NCI-H2171 treated with DMSO at 0.1 percent for 48 hours (cell line): ENCODE data around the gene PNRC2.
"Not testable (repeated sequence)": the region's sequence is repeated elsewhere in the genome, so short reads cannot be mapped to it uniquely, and the experiment has no call there.

Source experiments
- DNase-seq: peaks from one replicate; lab custom pipeline; 2025; lab: John Stamatoyannopoulos, UW

The PNRC2 gene

GRCh38 chr1:23953020-23953419 lies 6.6 kb upstream of the PNRC2 start:
- no peak for DNase-seq

- peak; percentile 98 for DNase-seq
Measured at GRCh38 chr1:23957096-23957495, 2.5 kb upstream of the PNRC2 start.

- not testable (repeated sequence) for DNase-seq
Measured at GRCh38 chr1:23958040-23958809, 1.4 kb upstream of the PNRC2 start.

DNA sequence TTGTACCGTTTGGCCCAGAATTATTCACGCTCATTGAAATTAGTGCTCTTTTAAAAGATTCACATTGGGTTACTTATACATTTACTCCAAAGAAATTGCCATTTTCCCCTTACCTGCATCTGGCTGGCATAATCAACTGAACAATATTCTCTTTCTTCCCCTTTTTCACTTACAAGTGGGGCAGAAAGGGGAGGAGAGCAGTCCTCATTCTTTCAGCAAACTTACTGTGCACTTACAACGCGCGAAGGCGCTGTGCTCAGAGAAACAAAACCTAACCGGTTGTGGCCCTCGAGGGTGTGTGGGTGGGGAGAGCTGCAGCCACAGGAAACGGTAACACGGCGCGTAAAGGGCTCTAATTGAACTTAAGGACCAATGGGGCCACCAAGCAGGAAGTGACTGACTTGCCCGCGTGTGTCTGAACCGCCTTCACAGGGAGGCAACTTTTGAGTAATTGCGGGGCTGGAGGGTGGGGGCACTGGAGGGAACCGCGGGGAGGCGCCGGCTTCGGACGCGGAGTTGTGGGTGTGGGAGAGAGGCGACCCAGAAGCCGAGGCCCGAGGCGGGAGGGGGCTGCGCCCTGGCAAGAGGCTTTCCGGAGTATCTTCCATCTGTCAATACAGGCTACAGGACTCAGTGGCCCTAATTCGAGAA lies 693 bp upstream of the PNRC2 start:
- DNase-seq: peak; percentile 83

DNA sequence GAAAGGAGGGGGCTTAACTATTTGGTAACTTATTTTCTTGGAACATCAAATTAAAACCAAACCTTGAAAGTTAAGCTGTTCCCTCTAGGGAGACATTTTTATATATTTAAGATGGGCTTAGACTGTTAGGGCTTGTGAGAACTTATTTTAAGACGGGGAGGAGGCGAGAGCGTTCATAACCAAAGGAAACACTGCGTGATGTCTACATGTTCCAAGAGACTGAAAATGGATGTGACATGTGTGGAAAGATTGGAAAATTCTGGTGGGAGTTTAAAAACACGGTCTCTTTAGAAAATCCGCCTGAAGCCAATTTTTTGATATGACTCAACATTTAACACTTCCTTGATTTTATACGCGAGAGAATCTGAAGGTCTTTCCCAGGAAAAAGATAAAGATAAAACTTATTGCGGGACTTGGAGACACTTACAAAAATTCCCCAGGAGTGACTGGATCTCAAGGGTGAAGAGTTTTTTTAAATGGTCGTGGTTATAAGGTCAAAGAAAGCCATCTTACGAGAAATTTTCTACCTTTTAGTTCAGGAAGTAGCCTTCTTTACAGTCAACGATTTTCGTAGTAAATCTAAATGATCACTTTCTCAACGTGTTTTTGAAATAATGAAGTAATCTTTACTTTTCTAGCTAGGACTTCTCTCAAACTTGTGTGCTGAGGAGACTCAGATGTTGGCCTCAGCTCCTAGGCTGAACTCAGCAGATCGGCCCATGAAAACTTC lies 828 bp downstream of the PNRC2 start:
- peak; percentile 46 for DNase-seq

DNA sequence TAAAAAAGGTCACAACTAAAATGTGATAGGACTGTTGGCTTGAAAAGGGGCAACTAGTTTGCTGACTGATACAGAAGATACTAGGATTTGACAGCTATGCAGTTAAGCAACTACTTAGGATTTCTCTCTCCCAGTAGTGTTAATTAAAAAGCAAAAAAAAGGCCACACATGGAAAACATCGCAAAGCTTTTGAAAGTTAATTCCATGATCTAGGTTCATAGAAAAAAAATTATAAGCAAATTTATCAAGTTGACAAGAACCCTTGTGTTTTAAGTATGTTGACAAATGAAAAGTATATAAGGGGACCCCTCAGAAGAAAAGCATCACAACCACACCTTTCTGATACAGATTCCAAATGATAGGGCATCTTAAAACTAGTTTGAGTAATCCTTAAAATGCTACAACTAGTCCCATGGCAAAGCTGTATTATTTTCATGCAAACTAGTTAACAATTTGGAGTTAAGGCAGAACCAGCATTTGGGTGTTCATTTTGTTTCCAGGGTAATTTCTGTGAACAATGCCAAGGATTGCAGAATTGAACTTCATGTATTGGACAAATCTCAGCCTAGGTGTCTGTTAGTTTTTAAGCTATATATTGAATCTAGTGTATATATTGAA lies 4.1 kb downstream of the PNRC2 start:
- peak; percentile 16 for DNase-seq

DNA sequence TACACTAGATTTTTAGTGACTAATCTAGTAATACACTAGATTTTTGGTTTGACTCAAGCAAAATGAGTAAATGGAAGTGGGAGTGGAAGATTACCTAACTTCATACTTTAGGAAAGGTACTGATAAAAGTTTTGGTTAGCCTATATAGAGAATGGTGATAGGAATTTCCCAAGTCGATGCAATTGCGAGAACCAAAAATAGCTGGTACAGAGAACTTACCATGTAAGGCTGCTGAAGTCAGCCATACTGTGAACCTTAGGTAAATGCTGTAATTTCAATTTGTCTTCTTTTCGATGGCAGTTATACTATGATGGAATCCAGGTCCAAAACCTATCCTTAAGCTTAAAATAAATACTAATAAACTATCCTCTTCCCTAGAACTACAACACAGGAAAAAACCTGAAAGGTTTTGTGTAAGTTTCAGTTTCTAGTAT lies 4.6 kb downstream of the PNRC2 start:
- DNase-seq: peak; percentile 9

- no peak for DNase-seq
Measured at GRCh38 chr1:23964790-23965740, 5.4 kb downstream of the PNRC2 start.

GRCh38 chr1:23966973-23967493 lies 7.4 kb downstream of the PNRC2 start:
- no peak for DNase-seq

GRCh38 chr1:23967871-23968270 lies 8.2 kb downstream of the PNRC2 start:
- DNase-seq: no peak

- DNase-seq: no peak
Measured at GRCh38 chr1:23977187-23977853, 17.7 kb downstream of the PNRC2 start.

- DNase-seq: no peak
Measured at GRCh38 chr1:23977854-23978191, 18.2 kb downstream of the PNRC2 start.

- DNase-seq: no peak
Measured at GRCh38 chr1:23978805-23979204, 19.2 kb downstream of the PNRC2 start.

GRCh38 chr1:23979387-23979880 lies 19.8 kb downstream of the PNRC2 start:
- DNase-seq: peak; percentile 38

DNA sequence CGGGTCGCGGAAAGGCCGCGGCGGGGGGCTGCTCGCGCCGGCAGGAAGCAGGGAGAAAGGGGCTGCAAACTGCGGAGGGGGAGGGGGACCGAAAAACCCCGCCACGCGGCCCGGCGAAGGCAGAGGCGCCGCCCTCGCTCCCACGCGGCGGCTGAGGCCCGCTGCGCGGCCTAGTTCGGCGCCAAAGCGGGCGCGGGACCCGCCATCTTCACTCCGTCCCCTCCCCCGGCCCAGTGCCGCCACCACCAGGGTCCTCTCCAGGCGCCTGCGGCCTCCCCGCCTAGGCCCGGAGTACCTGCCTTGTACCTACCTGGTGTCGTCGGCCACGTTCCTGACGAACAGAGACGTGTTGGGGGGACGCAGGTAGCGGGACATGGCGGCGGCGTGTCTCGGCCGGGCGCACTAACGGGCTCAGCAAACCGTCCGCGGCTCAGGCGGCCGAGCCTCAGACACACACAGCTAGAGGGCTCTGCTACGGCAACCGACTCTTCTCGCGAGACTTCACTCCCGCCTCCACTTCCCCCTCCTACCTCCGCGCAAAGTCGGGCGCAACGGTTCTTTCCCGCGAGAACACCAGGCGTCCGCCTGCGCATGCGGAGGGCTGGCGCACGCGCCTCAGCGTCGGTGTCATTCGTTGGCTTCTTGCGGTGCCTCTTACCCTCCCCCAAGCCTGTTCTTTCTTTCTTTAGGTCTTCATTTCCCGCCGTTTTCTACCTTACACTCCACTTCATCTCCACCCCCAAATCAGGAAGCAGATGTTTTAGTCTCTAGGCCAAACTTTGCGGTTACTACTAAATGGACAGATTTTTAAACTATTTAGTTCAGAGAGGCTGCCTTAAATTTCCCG lies 20.5 kb downstream of the PNRC2 start, which contains the start of gene SRSF10:
Gene SRSF10 (minus strand): TSS at position 447 of the 847 bp plus-strand sequence. CDS start 72 bp downstream, at position 375.
- DNase-seq: peak; percentile 99

GRCh38 chr1:23980728-23981070 lies 21.1 kb downstream of the PNRC2 start:
- DNase-seq: no peak

- no peak for DNase-seq
Measured at GRCh38 chr1:23984417-23985186, 25.0 kb downstream of the PNRC2 start.

- DNase-seq: not testable (repeated sequence)
Measured at GRCh38 chr1:23987038-23987437, 27.4 kb downstream of the PNRC2 start.

DNA sequence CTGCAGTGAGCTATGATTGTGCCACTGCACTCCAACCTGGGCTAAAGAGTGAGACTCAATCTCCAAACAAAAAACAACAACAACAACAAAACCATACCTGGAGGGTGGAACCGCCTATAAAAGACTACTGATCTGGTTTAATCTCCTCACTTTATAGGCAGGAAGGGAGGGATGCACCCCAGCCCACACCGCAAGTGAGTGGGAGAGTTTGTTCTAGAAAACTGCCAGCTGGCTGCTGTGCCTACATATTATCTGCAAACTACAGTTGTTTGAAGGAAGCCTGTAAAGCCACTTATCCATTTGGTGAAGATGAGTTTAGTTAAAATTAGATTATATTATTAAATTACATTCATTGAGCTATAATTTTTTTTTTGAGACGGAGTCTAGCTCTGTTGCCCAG lies 29.6 kb downstream of the PNRC2 start:
- no peak for DNase-seq
